ENCODE measurements around the gene VPS13D.

VPS13D gene

GRCh38 chr1:12333036-12333785 is 103.4 kb downstream of the VPS13D start:
- DNase-seq (ENCODE audit: low read depth in 2 of 2), result no peak

GRCh38 chr1:12335815-12336214 is 106.0 kb downstream of the VPS13D start:
- DNase-seq (ENCODE audit: low read depth in 2 of 2), result no peak

- no peak for DNase-seq (ENCODE audit: low read depth in 2 of 2)
These were observed 106.6 kb downstream of the VPS13D start for GRCh38 chr1:12336413-12336812.

GRCh38 chr1:12338017-12338416 is 108.2 kb downstream of the VPS13D start:
- no peak for DNase-seq (ENCODE audit: low read depth in 2 of 2)

GRCh38 chr1:12338823-12339222 is 109.0 kb downstream of the VPS13D start:
- no peak for DNase-seq (ENCODE audit: low read depth in 2 of 2)

GRCh38 chr1:12339396-12339795 is 109.6 kb downstream of the VPS13D start:
- DNase-seq (ENCODE audit: low read depth in 2 of 2), result no peak

DNA sequence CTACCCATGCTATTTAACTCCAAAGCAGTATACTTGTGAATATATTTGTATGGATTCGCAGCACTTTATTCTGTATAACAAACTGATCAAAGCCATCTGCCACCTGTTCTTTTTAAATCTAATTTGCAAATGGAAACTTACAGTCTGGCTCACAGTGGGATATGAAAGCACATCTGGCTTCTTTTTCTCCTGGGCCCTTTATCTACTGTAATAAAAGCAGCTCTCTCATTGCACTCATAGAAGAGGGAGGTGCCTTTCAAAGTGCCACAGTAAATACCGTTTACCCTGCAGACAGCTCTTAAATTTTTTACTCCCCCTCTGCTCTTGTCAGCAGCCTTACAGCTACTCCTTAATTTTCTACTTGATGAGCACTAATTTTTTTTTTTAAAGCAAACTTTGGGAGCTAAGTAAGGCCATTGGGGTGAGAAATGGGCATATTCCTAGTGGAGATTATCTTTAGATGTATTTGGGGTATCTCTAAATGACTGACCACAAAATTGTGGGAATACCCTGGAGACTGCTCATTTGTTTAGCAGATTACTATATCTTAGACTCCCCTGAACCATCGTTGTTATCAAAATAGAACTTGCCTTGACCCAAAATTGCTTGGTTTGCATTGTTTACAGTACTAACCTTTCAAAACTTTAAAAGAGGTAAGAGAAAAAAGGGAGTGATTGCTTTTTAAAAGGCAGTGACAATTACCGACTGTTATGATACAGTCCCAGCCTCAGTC is 110.1 kb downstream of the VPS13D start:
- DNase-seq (ENCODE audit: low read depth in 2 of 2), result no peak

GRCh38 chr1:12340544-12340930 is 110.7 kb downstream of the VPS13D start:
- no peak for DNase-seq (ENCODE audit: low read depth in 2 of 2)

DNA sequence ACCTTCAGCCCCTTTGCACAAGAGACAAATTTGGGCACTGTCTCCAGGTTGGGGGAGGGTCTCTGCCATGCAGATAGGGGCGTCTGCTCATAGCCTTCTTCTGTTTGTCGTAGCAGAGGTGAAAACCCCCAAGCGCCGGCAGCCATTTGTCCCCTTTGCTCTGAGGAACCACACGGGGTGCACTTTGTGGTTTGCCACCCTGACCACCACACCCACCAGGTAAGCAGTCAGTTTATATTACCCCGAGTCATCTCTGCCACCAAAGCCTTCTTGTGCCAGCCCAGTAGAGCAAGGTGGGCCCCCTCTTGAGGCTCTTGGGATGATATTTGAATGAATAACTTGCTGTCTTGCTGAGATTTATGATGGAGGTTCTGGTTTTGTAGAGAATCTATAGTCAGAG is 111.8 kb downstream of the VPS13D start:
- no peak for DNase-seq (ENCODE audit: low read depth in 2 of 2)

- DNase-seq (ENCODE audit: low read depth in 2 of 2), result no peak
These were observed 112.7 kb downstream of the VPS13D start for GRCh38 chr1:12342401-12343003.

DNA sequence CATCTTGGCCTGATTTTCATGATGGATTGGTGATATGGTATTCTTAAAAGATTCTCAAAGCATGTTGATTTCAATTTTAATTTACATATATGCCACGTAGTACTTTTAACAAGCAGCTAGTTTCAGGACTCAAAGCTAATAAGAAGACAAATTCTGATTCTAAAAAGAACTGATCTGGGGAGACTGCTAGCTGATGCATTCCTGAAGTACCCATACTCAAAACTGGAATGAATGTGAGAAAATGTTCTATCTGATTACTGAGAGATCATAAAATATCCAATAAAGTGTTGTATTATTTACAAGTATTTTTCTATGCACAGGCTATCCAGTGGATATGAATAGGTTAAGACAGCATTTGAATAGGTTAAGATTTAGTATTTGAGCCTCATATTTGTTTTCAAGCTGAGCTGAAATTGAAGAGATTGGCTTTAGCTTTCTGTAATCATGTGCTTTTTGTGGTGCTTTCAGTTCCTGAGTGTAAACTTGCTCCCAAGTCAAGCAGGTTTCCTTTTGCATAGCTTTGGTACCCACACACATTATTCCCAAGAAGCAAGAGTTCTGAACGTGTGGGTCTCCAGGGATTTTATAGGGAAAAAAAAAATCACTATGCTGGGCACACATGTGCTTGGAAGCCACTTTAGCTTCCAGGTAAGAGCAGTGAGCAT is 114.1 kb downstream of the VPS13D start:
- DNase-seq (ENCODE audit: low read depth in 2 of 2), result no peak

DNA sequence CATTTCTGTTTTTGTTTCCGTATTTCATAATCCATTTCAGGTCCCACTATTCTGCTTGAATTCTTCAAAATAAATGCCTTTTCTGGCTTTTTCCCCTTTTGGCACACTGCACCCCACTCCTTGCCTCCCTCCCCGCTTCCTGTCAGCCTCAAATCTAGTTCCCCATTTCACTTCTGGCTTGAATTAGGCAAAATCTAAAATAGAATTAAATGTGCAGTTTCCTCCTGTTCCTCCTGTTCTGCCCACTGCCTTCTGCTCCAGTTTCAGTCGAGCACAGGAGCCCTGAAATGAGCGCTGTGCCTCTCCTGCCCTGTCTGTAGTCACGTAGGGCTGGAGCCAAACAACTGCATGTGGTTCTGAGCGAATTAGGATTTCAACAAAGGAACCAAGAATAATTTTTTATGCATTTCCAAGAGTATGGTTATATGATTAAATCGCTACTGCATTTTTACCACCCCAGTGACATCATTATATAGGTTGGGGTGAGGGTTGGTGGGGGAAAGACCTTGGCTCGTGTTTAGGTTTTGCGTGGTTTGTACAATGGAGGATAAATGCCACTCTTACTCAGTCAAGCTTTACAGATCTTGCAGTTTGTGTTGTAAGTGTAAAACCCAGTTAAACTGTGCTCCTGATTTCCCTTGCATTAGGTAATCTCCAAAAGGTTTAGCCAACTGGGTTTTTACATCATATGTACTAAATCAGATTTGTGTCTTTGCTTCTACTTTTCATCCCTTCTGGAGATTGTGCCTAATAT is 114.9 kb downstream of the VPS13D start:
- no peak for DNase-seq (ENCODE audit: low read depth in 2 of 2)

- no peak for DNase-seq (ENCODE audit: low read depth in 2 of 2)
These were observed 115.8 kb downstream of the VPS13D start for GRCh38 chr1:12345350-12346217.

DNA sequence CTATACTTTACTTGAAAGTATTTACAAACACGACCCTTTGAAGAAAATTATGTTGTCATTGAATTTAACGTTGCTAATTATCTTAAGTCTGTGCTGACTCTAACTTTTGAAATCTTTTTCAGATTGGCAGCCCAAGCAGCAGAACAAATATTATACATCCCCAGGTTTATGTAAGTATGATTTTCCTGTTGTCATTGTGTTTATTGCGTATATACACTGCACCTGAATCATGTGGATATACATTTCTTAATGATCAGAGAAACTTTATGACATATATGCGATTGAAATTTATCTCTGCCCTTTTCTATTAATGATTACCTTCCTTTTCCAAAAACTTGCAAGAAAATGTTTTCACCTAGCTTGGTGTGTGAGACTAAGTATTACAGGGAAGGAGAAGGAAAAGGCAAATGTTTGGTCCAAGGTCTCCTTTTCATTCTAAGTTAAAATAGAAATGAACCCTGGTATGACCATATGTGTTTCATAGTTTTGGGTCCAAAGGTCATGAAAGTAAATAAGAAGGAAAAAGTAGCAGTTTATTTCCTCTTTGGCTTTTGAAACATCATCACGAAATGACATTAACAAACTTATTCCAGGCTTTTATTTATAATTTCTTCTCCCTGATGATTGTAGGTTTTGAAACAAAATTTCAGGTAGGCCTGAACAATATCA is 116.8 kb downstream of the VPS13D start:
- no peak for DNase-seq (ENCODE audit: low read depth in 2 of 2)

DNA sequence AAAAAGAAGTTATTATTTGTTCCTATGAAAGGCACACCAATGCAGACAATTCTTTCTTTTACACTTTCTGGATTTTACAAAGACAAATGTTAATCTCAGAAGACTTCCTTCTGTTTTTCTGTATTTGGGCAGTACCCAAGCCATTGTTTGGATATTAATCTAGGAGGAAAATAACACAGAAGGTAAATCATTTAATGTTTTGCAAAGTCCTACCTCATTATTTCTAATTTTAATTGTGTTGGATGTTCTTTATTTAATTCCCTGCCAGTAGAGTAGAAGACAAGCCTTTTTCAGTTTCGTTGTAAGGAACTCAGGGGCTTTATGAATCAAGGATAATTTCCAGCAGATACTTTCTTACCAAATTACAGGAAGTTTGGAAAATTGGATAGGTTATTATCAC is 118.3 kb downstream of the VPS13D start:
- no peak for DNase-seq (ENCODE audit: low read depth in 2 of 2)

- DNase-seq (ENCODE audit: low read depth in 2 of 2), result no peak
These were observed 124.2 kb downstream of the VPS13D start for GRCh38 chr1:12353981-12354380.

DNA sequence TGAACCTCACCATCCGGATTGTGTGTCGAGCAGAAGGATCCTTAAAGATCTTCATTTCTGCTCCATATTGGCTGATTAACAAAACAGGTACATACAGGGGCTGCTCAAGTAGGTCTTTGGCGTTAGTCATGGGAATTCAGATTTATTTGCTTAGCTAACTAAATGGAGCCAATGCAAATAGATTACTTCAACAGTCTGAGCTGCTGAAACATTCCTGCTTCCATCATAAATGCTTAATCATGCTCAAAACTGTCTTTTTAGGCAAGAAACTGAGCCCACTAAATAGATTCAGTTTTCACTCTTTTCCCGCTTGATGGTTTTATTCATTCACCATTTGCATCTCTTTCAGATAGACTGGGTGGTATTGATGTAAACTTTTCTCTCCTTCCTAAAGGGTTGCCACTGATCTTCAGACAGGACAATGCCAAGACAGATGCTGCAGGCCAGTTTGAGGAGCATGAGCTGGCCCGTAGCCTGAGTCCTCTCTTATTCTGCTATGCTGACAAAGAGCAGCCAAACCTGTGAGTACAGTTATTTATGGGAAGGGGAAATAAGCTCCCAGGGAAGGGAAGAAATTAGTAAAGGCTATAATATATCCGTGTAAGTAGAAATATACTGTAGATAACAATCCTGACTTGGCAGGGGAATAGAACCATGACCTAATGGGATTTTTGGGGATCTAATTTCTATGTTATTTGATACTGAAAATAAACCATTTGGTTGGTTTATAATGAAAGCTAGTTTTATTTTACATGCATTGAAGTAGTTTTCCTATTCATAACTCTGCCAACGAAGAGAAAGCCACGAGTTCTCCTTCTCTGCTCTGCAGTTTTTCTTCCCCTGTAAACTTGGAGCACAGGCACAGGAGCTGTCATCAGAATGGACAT is 126.4 kb downstream of the VPS13D start:
- no peak for DNase-seq (ENCODE audit: low read depth in 2 of 2)

- DNase-seq (ENCODE audit: low read depth in 2 of 2), result no peak
These were observed 128.7 kb downstream of the VPS13D start for GRCh38 chr1:12358499-12358898.

Measured in stimulated activated CD8-positive, alpha-beta memory T cell treated with anti-CD3 and anti-CD28 coated beads, Interleukin-2, amount 100 ng/mL, for 1 hour (primary cell).